GM13976 (cell line): ENCODE data around the gene SZT2.

Experiments
- DNase-seq: peaks from one replicate; pipeline ENCODE4 v3.0.0; 2012; ENCODE audit warnings: low spot score
- CTCF ChIP-seq: IDR thresholded peaks from 2 replicates; pipeline ENCODE4 v1.5.1; 2012; ENCODE audit warnings: borderline replicate concordance, mild to moderate bottlenecking; ENCODE audit not compliant: insufficient read depth; ENCODE audit errors: extremely low read depth, missing control alignments, control extremely low read depth
- in situ Hi-C: fragments of 300-500 bp; cut with MboI; formaldehyde crosslinking; loops from one replicate; pipeline ENCODE4 v1.12.0; 2022; ENCODE audit warnings: low sequenced_read_pairs, mixed read lengths, inconsistent platforms; ENCODE audit not compliant: unreplicated experiment

SZT2 gene

GRCh38 chr1:43460988-43461693 lies 71.4 kb downstream of the SZT2 start:
- in situ Hi-C loops, result no loop called here
- no peak for DNase-seq
- TF ChIP-seq CTCF, result no peak

GRCh38 chr1:43463479-43463878 lies 73.8 kb downstream of the SZT2 start:
- in situ Hi-C loops, result no loop called here
- no peak for TF ChIP-seq CTCF
- DNase-seq, result no peak

- TF ChIP-seq CTCF, result no peak
- in situ Hi-C loops, result no loop called here
- no peak for DNase-seq
Measured at GRCh38 chr1:43464681-43465504, 75.2 kb downstream of the SZT2 start.

- DNase-seq, result no peak
- TF ChIP-seq CTCF, result no peak
- in situ Hi-C loops, result no loop called here
Measured at GRCh38 chr1:43465505-43466067, 75.9 kb downstream of the SZT2 start.

- no peak for DNase-seq
- in situ Hi-C loops, result no loop called here
- no peak for TF ChIP-seq CTCF
Measured at GRCh38 chr1:43466403-43466802, 76.7 kb downstream of the SZT2 start.

GRCh38 chr1:43468414-43468813 lies 78.7 kb downstream of the SZT2 start:
- TF ChIP-seq CTCF, result no peak
- in situ Hi-C loops, result no loop called here
- DNase-seq, result no peak
